ENCODE results near the gene TSPAN16. TPM values are rescaled to one million over a fixed set of nuclear protein-coding genes. Genes with fewer than 3 reads are reported as not detected.
"Not testable (repeated sequence)": the region's sequence is repeated elsewhere in the genome, so short reads cannot be mapped to it uniquely, and the experiment has no call there.

TSPAN16 gene
- total RNA-seq, 5 donors from 2014 or later (not counting 1 experiment from before 2014, with no cell fraction given), result not detected

- H3K4me3 Mint-ChIP-seq; H3K9me3 ChIP-seq; H3K36me3 Mint-ChIP-seq; H3K4me3 ChIP-seq (ENCODE audit: control insufficient read depth in 1 of 2, extremely low read depth in 1 of 2, low read length in 1 of 2); H3K27ac Mint-ChIP-seq; POLR2A ChIA-PET; H3K27ac ChIP-seq (ENCODE audit: low read length); H3K36me3 ChIP-seq (ENCODE audit: control insufficient read depth in 2 of 2, extremely low read depth in 1 of 2, insufficient read depth in 1 of 2, low read length in 1 of 2); ATAC-seq (replicated peaks in 1 of 4); DNase-seq; H3K9me3 Mint-ChIP-seq: not testable (repeated sequence)
- peaks cover 2 to 12% of the 10 kb centered on the region in 2 experiments for H3K4me1 ChIP-seq (ENCODE audit: control insufficient read depth in 1 of 2, extremely low read depth in 1 of 2, insufficient read depth in 2 of 2, low read length in 2 of 2)
- CTCF ChIA-PET, result interaction anchor here in 1 of 2 donors (0.6 kb wide), 1 partner anchor 100 kb away, joined by 7 read pairs; no protein-coding TSS in a partner anchor
- H3K4me1 Mint-ChIP-seq, result peaks cover 13 to 20% (median 19%) of the 10 kb centered on the region in 3 donors
- H3K27me3 ChIP-seq (replicated peaks in 1 of 2; ENCODE audit: control insufficient read depth in 2 of 2, extremely low read depth in 1 of 2, insufficient read depth in 2 of 2, low read length in 1 of 2), result peaks cover 0 to 17% of the 10 kb centered on the region in 2 experiments
- WGBS (ENCODE audit: insufficient coverage), result 88% methylated on average over 1 of the region's 9 CpGs
- H3K27me3 Mint-ChIP-seq, result peaks cover 7 to 11% of the 10 kb centered on the region in 2 donors
Measured at GRCh38 chr19:11320278-11320995, 24.5 kb downstream of the TSPAN16 start.

GRCh38 chr19:11321191-11322126 lies 25.5 kb downstream of the TSPAN16 start:
- H3K4me1 ChIP-seq (ENCODE audit: control insufficient read depth in 1 of 2, extremely low read depth in 1 of 2, insufficient read depth in 2 of 2, low read length in 2 of 2), result peaks cover 2 to 12% of the 10 kb centered on the region in 2 experiments
- peaks cover 0 to 17% of the 10 kb centered on the region in 2 experiments for H3K27me3 ChIP-seq (replicated peaks in 1 of 2; ENCODE audit: control insufficient read depth in 2 of 2, extremely low read depth in 1 of 2, insufficient read depth in 2 of 2, low read length in 1 of 2)
- ChIA-PET CTCF (no interaction called here), POLR2A (no interaction called here)
- H3K9me3 ChIP-seq, result no peaks in the 10 kb centered on the region
- ATAC-seq (replicated peaks in 1 of 4), result no peak
- no peak overlapping the region for H3K27ac ChIP-seq (ENCODE audit: low read length)
- WGBS (ENCODE audit: insufficient coverage), result 94% methylated on average over 5 of the region's 14 CpGs
- peaks cover 13 to 20% (median 19%) of the 10 kb centered on the region in 3 donors for H3K4me1 Mint-ChIP-seq
- peaks cover 7% of the 10 kb centered on the region for H3K36me3 Mint-ChIP-seq
- H3K9me3 Mint-ChIP-seq, result no peaks in the 10 kb centered on the region
- no peak overlapping the region for H3K4me3 ChIP-seq (ENCODE audit: control insufficient read depth in 1 of 2, extremely low read depth in 1 of 2, low read length in 1 of 2)
- H3K36me3 ChIP-seq (ENCODE audit: control insufficient read depth in 2 of 2, extremely low read depth in 1 of 2, insufficient read depth in 1 of 2, low read length in 1 of 2), result peaks cover under 1 to 2% of the 10 kb centered on the region in 2 donors
- DNase-seq, result no peak
- H3K27ac Mint-ChIP-seq, result no peak overlapping the region
- peaks cover 7 to 11% of the 10 kb centered on the region in 2 donors for H3K27me3 Mint-ChIP-seq
- no peak overlapping the region for H3K4me3 Mint-ChIP-seq

GRCh38 chr19:11322269-11323024 lies 26.5 kb downstream of the TSPAN16 start:
- ChIA-PET CTCF (no interaction called here), POLR2A (interaction anchor here in 1 of 2 donors (0.8 kb wide), 1 partner anchor 24 kb away, joined by 3 read pairs; the partner anchor contains the start of genes CCDC159 and TMEM205)
- ATAC-seq (replicated peaks in 1 of 4), result no peak
- no peak overlapping the region for H3K27ac ChIP-seq (ENCODE audit: low read length)
- DNase-seq, result no peak
- H3K4me3 ChIP-seq (ENCODE audit: control insufficient read depth in 1 of 2, extremely low read depth in 1 of 2, low read length in 1 of 2), result no peak overlapping the region
- Mint-ChIP-seq H3K4me3 (no peak overlapping the region), H3K4me1 (peaks cover 13 to 20% (median 19%) of the 10 kb centered on the region in 3 donors), H3K27ac (no peak overlapping the region), H3K36me3 (peaks cover 14% of the 10 kb centered on the region), H3K27me3 (peaks cover 6 to 7% of the 10 kb centered on the region in 2 donors), H3K9me3 (no peaks in the 10 kb centered on the region)
- H3K36me3 ChIP-seq (ENCODE audit: control insufficient read depth in 2 of 2, extremely low read depth in 1 of 2, insufficient read depth in 1 of 2, low read length in 1 of 2), result peaks cover 2 to 4% of the 10 kb centered on the region in 2 donors
- WGBS (ENCODE audit: insufficient coverage), result 100% methylated on average over 4 of the region's 7 CpGs
- H3K9me3 ChIP-seq, result no peaks in the 10 kb centered on the region
- peaks cover 2 to 12% of the 10 kb centered on the region in 2 experiments for H3K4me1 ChIP-seq (ENCODE audit: control insufficient read depth in 1 of 2, extremely low read depth in 1 of 2, insufficient read depth in 2 of 2, low read length in 2 of 2)
- H3K27me3 ChIP-seq (replicated peaks in 1 of 2; ENCODE audit: control insufficient read depth in 2 of 2, extremely low read depth in 1 of 2, insufficient read depth in 2 of 2, low read length in 1 of 2), result peaks cover 0 to 17% of the 10 kb centered on the region in 2 experiments

- Mint-ChIP-seq H3K4me1 (peaks cover 13 to 19% (median 18%) of the 10 kb centered on the region in 3 donors), H3K27me3 (peaks cover 0 to 7% of the 10 kb centered on the region in 2 donors), H3K27ac (peak overlapping the region; percentile 78 to 83), H3K4me3 (peak overlapping the region in 2 of 3 donors; percentile 31 to 42), H3K36me3 (peaks cover 14% of the 10 kb centered on the region), H3K9me3 (no peaks in the 10 kb centered on the region)
- Histone ChIP-seq H3K27me3 (replicated peaks in 1 of 2; ENCODE audit: control insufficient read depth in 2 of 2, extremely low read depth in 1 of 2, insufficient read depth in 2 of 2, low read length in 1 of 2) (peaks cover 0 to 17% of the 10 kb centered on the region in 2 experiments), H3K9me3 (no peaks in the 10 kb centered on the region), H3K36me3 (ENCODE audit: control insufficient read depth in 2 of 2, extremely low read depth in 1 of 2, insufficient read depth in 1 of 2, low read length in 1 of 2) (peaks cover 2 to 4% of the 10 kb centered on the region in 2 donors), H3K4me3 (ENCODE audit: control insufficient read depth in 1 of 2, extremely low read depth in 1 of 2, low read length in 1 of 2) (no peak overlapping the region), H3K4me1 (ENCODE audit: control insufficient read depth in 1 of 2, extremely low read depth in 1 of 2, insufficient read depth in 2 of 2, low read length in 2 of 2) (peaks cover 2 to 12% of the 10 kb centered on the region in 2 experiments), H3K27ac (ENCODE audit: low read length) (peak overlapping the region; percentile 44)
- ChIA-PET POLR2A (interaction anchor here in 1 of 2 donors (0.8 kb wide), 1 partner anchor 52 kb away, joined by 3 read pairs; no protein-coding TSS in a partner anchor), CTCF (interaction anchor here in 1 of 2 donors (0.6 to 1.0 kb wide), 5 partner anchors 19 to 210 kb away, joined by 3 to 4 read pairs (median 3); no protein-coding TSS in a partner anchor)
- 45% methylated on average over 3 of the region's 5 CpGs for WGBS (ENCODE audit: insufficient coverage)
- ATAC-seq (replicated peaks in 1 of 4), result no peak
- DNase-seq, result no peak
Measured at GRCh38 chr19:11323601-11324078, 27.7 kb downstream of the TSPAN16 start.

GRCh38 chr19:11324079-11324661 lies 28.2 kb downstream of the TSPAN16 start:
- CTCF ChIA-PET, result interaction anchor here (0.5 to 1.0 kb wide), 5 partner anchors 20 to 210 kb away, joined by 3 to 4 read pairs (median 3); no protein-coding TSS in a partner anchor

More at GRCh38 chr19:11324079-11324661, 28.2 kb downstream of the TSPAN16 start:
- H3K27ac Mint-ChIP-seq, result peak overlapping the region; percentile 78 to 83
- Histone ChIP-seq H3K27ac (ENCODE audit: low read length) (peak overlapping the region; percentile 47), H3K9me3 (no peaks in the 10 kb centered on the region), H3K27me3 (replicated peaks in 1 of 2; ENCODE audit: control insufficient read depth in 2 of 2, extremely low read depth in 1 of 2, insufficient read depth in 2 of 2, low read length in 1 of 2) (peaks cover 0 to 16% of the 10 kb centered on the region in 2 experiments), H3K36me3 (ENCODE audit: control insufficient read depth in 2 of 2, extremely low read depth in 1 of 2, insufficient read depth in 1 of 2, low read length in 1 of 2) (peaks cover 2 to 4% of the 10 kb centered on the region in 2 donors), H3K4me1 (ENCODE audit: control insufficient read depth in 1 of 2, extremely low read depth in 1 of 2, insufficient read depth in 2 of 2, low read length in 2 of 2) (peaks cover 2 to 12% of the 10 kb centered on the region in 2 experiments), H3K4me3 (ENCODE audit: control insufficient read depth in 1 of 2, extremely low read depth in 1 of 2, low read length in 1 of 2) (no peak overlapping the region)
- H3K27me3 Mint-ChIP-seq, result peaks cover 0 to 7% of the 10 kb centered on the region in 2 donors
- 18% methylated on average over 8 of the region's 10 CpGs for WGBS (ENCODE audit: insufficient coverage)
- no peaks in the 10 kb centered on the region for H3K9me3 Mint-ChIP-seq
- H3K4me3 Mint-ChIP-seq, result peak overlapping the region; percentile 9 to 42 (median 31)
- ATAC-seq (replicated peaks in 1 of 4) (peak; percentile 61 to 81 (median 74)), DNase-seq (peak in 29 of 35 experiments; percentile 9 to 71 (median 35))
- H3K36me3 Mint-ChIP-seq, result peaks cover 14% of the 10 kb centered on the region
- POLR2A ChIA-PET, result interaction anchor here in 1 of 2 donors (0.8 kb wide), 1 partner anchor 51 kb away, joined by 3 read pairs; no protein-coding TSS in a partner anchor
- H3K4me1 Mint-ChIP-seq, result peaks cover 13 to 19% (median 18%) of the 10 kb centered on the region in 3 donors

Measured in T-cell (primary cell).